NCI-H1092 treated with DMSO at 0.1 percent for 48 hours (cell line): ENCODE data around the gene SPTBN4.
"Not testable (repeated sequence)": the region's sequence is repeated elsewhere in the genome, so short reads cannot be mapped to it uniquely, and the experiment has no call there.

Source experiments
- DNase-seq: peaks from one replicate; lab custom pipeline; 2025; lab: John Stamatoyannopoulos, UW

SPTBN4 gene

DNA sequence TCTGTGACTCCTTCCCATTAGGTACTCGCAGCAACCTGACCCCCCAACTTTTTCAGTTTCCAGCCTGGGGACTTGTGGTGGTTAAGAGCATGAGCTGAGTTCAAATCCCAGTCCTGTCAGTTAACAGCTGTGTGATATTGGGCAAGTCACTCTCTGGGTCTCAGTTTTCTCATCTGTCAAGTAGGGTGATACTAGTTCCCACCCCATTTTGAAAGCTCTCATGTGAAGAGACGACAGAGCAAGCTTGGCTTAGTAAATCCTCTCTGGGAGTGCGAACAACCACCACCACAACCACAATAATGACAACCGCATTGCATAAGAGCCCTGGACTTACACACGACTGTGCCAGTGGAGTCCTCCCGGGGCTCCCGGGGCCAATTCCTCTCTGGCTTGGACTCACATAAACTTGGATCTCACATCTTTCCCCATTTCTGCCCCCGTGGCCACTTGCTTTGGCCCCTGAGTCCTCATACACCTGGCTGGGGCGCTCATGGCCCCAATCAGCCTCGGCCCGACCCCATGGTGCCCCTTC is 1.7 kb upstream of the SPTBN4 start:
- no peak for DNase-seq

DNA sequence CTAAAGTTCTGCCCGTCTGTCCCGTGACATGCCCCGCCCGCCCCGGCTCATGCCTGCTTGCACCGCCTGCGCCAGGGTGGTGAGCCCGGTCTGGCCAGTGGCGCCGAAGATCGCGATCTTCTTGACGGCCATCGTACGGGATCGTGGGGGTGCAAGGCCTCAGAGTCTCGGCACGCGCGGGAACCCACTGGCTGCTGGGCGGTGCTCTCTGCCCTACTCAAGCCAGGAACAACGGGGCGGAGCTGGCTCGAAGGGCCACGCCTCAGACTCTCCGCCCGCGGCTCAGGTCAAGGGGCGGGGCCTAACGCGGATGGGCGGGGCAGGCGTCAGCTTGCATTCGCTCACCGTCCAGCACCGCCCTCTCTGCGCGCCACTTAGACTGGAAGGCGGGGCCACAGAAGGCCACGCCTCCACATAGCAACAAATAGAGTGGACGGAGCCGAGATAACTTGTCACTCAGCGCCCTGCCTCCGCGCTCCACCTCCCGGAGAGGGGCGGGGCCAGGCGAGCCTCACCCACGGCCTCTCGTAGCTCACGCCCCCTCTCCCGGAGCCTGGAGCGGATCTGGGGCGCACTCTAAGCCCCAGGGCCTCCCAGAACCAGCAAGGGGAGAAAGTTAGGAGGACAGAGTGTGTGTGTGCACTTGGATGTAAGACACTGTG is 1.1 kb upstream of the SPTBN4 start, which contains the start of gene BLVRB:
Gene BLVRB (minus strand): TSS at position 189 of the 662 bp plus-strand sequence. CDS start 57 bp downstream, at position 132.
- peak; percentile 82 for DNase-seq

DNA sequence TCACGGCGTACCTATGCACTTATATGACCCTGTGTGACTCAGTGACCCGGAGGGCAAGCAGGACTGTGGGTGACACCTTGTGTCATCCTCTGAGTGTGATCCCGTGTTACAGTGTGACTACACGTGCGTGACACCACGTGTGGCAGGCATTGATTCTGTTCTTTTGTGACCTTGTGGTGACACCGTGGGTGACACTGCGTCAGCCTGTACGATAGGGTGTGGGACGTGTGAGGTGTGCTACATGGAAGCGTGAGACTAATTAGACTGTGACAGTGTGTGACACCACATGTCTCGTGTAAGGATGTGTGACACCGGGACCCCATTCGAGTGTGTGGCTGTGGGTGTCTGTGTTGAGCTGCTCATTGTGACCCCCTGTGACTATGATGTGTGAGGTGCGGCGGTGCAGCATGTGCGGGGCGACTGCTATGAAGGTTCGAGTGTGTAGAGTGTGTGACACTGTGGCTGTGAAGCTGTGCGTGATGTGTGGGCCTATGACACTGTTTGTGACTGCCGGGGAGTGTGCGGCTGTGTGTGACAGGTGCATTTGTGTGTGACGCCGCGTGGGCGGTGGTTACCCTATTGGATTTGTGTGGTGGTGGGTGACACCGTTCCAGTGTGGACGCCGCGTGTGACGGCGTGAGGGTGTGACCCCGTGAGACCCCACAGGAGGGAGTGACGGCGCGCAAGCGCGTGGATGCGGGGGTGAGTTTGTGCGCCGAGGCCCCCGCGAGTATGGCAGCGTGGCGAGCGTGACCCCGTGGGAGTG is 399 bp upstream of the SPTBN4 start:
- no peak for DNase-seq

DNA sequence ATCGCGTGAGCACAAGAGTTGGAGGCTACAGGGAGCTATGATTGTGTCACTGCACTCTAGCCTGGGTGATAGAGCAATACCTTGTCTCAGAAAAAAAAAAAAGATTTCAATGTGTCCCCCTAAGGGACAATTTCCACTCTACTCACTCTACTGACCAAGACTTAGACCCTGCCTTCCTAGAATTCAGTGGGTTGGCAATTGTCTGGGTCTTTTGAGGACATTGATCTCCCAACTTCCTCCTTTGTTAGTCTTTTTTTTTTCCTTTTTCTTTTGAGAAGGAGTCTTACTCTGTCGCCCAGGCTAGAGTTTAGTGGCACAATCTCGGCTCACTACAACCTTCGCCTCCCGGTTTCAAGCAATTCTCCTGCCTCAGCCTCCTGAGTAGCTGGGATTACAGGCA is 2.2 kb downstream of the SPTBN4 start:
- no peak for DNase-seq

DNA sequence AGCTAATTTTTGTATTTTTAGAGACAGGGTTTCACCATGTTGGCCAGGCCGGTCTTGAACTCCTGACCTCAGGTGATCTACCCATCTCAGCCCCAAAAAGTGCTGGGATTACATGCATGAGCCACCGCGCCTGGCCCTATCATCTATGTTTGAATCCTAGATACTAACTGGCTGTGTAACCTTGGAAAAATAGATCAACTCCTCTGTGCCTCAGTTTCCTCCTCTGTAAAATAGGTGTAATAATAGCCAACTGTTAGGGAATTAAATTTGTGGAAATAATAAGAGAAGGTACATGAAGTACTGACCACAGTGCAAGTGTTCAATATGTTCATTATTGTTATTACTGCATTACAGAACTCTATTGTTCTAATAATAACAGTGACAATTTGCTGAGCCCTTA is 4.3 kb downstream of the SPTBN4 start:
- DNase-seq, result no peak

DNA sequence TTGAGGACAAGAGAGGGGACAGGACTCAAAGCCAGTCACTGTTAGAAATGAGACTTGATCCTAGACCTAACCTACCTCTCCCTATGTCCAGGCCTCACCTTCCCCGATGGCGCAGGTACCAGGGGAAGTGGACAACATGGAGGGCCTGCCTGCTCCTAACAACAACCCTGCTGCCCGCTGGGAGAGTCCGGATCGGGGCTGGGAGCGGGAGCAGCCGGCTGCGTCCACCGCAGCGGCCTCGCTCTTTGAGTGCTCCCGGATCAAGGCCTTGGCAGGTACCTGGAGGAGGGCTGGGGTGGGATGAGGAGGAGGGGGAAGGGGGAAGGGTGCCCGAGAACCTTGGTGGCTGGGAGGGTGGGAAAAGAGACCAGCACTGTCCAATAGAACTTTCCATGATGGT is 5.7 kb downstream of the SPTBN4 start:
- no peak for DNase-seq

DNA sequence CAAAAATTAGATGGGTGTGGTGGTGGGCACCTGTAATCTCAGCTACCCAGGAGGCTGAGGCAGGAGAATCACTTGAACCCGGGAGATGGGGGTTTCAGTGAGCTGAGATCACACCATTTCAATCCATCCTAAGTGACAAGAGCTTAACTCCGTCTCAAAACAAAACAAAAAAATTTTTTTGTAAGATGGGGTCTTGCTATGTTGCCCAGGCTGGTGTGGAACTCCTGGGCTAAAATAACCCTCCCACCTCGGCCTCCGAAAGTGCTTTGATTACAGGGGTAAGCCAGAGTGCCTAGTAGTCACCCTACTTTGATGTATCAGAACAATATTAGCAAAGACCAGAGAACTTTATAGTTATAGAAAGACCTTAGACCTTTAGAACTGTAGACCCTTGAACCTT is 7.9 kb downstream of the SPTBN4 start:
- no peak for DNase-seq

DNA sequence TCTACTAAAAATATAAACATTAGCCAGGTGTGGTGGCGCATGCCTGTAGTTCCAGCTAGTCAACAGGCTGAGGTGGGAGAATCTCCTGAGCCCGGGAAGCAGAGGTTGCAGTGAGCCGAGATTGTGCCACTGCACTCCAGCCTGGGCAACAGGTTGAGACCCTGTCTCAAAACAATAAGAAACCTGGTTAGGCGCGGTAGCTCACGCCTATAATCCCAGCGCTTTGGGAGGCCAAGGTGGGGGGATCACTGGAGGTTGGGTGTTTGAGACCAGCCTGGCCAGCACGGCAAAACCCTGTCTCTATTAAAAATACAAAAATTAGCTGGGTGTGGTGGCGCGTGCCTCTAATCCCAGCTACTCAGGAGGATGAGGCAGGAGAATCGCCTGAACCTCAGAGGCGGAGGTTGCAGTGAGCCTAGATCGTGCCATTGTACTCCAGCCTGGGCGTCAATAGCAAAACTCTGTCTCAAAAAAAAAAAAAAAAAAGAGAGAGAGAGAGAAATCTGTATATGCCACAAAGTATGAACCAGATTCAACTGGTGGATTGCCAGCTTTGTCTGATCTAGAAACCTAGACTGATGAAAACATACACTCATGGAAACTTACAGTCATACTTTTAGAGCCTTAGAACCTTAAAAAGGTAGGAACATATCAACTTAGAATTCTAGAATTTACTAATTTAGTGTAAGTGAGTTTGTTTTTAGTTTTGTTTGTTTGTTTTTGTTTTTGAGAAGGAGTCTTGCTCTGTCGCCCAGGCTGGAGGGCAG is 9.3 kb downstream of the SPTBN4 start:
- DNase-seq, result not testable (repeated sequence)

DNA sequence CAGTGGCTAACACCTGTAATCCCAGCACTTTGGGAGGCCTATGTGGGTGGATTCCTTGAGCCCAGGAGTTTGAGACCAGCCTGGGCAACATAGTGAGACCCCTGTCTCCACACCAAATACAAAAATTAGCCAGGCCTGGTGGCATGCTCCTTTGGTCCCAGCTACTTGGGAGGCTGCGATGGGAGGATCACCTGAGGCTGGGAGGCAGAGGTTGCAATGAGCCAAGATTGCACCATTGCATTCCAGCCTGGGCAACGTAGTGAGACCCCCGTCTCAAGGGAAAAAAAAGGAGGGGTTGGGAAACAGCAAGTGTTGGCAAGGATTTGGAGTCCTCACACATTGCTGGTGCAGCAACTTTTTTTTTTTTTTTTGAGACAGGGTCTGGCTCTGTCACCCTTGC is 19.2 kb downstream of the SPTBN4 start:
- DNase-seq, result no peak

DNA sequence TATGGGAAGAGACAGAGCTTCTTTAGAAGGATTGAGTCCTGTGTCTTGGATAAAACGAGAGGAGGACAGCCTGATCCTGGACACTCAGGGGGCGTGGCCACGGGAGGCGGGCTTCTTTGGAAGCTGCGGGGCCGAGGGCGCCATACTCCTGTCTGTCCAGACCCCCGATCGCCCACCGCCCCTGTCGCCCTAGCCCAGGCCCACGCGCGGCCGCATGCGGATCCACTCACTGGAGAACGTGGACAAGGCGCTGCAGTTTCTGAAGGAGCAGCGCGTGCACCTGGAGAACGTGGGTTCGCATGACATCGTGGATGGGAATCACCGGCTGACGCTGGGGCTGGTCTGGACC is 23.1 kb downstream of the SPTBN4 start:
- no peak for DNase-seq

DNA sequence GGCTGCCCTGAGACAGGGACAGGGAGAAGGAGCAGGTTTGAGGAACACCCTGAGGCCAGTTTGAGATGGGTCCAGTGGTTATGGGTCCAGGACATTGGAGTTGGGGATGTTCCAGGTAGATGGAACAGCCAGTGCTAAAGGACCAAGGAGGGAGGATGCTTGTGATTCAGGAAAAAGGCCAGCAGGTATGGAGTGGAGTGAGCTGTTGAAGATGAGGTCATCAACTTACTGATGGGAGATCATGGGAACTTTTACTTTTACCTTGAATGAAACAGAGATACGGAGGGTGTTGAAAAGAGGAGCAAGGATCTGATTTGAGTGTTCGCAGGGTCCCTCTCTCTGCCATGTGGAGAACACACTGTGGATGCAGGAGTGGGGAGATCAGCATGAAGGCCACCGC is 25.5 kb downstream of the SPTBN4 start:
- DNase-seq, result no peak

DNA sequence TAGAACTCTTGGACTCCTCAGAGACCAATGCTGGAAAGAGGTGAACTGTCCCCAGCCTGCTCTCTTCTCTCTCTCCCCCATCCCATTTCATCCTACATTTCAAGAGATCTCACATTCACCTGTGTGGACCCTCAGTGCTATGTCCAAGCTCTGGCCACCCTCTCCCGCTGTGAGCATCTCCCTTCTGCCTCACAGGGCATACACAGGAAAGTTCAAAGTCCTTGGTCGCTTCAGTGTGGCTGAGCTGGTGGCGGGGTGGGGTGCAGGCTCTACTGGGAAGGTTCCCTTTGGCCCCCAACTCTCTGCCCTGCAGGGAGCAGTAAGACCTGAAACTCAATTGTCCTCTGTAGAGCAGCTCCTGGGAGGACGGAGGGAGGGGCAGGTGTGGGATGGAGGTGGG is 27.0 kb downstream of the SPTBN4 start:
- no peak for DNase-seq

DNA sequence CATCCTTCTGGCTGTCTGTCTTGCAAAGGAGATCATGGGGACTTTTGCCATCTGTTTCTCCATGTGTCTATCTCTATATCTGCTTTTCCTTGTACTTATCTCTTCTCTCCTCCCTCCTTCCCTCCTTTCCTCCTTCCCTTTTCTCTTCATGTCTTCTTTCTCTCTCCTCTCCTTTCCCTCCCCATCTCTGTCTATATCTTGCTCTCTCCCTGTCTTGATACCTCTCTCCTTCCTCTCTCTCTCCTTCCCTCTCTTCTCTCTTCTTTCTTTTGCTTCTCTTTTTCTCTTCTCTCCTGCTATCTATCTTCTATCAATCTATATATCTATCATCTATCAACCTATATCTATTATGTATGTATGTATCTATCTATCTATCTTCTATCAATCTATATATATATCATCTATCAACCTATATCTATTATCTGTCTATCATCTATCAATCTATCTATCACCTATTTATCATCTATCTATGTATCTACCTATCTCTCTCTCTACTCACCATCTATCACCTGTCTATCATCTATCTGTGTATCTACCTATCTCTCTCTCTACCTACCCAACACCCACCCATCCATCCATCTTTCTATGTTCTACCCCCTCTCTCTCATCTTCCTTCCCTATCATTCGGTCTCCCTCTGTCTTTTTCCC is 27.5 kb downstream of the SPTBN4 start:
- DNase-seq, result no peak

DNA sequence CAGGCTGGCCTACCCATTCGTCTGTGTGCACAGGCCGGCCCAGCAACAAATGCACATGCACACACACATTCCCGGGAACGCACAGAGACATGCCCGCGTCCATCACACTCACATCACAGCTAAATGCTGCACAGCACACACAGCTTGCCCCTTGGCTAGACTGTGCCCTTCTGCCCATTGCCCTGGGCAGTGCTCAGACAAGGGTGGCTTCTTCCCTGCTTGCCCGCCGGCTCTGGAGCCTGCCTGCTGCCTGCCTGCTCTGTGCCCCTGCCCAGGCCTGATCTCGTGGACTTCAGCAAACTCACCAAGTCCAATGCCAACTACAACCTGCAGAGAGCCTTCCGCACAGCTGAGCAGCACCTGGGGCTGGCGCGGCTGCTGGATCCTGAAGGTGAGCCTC is 30.4 kb downstream of the SPTBN4 start:
- no peak for DNase-seq

DNA sequence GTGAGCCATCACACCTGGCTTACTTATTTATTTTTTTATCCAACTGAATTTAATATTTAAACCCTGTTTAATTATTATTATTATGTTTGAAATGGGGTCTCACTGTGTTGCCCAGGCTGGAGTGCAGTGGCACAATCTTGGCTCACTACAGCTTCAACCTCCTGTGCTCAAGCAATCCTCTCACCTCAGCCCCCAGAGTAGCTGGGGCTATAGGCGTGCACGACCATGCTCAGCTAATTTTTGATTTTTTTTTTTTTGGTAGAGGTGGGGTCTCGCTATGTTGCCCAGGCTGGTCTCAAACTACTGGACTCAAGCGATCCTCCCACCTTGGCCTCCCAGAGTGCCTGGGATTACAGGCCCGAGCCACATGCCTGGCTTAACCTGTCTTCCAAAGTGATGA is 32.5 kb downstream of the SPTBN4 start:
- DNase-seq, result no peak

DNA sequence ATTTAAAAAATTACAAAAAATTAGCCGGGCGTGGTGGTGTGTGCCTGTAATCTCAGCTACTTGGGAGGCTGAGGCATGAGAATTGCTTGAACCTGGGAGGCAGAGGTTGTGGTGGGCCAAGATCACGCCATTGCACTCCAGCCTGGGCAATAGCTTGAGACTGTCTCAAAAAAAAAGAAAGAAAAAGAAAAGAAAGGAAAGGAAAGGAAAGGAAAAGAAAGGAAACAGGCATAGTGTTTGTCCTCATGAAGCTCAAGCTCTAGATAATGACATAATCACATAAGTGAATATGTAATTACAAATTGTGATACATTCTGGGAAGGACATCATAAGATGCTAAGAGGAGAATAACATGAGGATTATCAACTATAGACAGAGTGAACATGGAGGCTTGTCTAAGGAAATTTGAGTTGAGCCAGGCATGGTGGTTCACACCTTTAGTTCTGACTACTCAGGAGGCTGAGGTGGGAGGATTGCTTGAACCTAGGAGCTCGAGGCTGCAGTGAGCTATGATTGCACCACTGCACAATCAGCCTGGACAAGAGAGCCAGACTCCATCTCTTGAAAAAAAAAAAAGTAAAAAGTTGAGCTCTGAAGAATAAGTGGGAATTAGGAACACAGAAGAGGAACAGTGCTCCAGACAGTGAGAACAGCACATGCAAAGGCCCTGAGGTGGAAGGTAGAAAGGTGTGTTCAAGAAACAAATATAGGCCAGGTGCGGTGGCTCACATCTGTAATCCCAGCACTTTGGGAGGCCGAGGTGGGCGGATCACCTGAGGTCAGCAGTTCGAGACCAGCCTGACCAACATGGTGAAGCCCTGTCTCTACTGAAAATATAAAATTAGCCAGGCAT is 34.1 kb downstream of the SPTBN4 start:
- DNase-seq, result not testable (repeated sequence)

DNA sequence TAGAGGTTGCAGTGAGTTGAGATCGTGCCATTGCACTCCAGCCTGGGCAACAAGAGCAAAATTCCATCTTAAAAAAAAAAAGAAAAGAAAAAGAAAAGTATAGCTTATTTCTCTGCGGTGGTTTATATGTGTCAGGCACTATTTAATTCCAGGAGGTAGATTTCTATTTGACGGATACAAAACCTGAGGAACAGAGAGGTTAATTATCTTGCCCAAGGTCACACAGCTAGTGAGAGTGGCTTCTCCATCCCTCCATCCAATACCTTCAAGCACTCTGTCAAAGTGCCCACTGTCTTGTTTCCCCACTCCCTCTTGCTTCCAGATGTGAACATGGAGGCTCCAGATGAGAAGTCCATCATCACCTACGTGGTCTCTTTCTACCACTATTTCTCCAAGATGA is 34.8 kb downstream of the SPTBN4 start:
- DNase-seq, result no peak

DNA sequence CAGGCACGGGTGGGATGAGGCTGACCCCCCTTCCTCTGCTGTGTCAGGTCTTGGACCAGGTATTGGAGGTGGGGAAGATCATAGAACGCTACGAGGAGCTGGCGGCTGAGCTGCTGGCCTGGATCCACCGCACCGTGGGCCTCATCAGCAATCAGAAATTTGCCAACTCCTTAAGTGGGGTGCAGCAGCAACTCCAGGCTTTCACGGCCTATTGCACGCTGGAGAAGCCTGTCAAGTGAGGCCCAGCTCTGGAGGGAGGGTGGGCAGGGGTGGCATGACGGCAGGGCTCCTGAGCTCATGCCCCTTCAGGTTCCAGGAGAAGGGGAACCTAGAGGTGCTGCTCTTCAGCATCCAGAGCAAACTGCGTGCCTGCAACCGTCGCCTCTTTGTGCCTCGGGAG is 35.3 kb downstream of the SPTBN4 start:
- DNase-seq, result no peak

DNA sequence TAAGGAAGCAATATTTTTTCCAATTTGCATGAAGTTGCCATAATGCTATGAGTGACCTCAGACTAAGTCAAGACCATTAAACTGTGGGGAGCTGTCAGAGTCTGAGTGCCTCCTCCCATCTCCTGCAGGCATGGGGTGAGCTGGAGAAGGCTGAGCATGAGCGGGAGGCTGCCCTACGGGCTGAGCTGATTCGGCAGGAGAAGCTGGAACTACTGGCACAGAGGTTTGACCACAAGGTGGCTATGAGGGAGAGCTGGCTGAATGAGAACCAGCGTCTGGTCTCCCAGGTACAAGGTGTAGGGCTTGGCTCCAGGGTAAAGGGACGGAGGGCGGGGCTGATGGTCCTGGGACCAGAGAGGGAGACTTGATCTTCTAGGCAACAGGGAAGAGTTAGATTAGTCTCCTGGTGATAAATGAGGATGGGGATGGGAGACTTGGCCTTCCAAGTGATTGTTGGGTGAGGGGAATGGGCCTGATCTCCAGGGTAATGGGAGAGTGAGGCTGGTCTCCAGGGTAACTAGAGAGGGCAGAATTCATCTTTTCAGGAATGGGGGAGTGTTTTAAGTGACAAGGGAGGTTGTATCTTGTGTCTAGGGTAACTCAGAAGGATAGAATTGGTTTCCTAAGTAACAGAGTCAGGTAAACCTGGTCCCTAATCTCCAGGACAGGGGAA is 36.0 kb downstream of the SPTBN4 start:
- no peak for DNase-seq

DNA sequence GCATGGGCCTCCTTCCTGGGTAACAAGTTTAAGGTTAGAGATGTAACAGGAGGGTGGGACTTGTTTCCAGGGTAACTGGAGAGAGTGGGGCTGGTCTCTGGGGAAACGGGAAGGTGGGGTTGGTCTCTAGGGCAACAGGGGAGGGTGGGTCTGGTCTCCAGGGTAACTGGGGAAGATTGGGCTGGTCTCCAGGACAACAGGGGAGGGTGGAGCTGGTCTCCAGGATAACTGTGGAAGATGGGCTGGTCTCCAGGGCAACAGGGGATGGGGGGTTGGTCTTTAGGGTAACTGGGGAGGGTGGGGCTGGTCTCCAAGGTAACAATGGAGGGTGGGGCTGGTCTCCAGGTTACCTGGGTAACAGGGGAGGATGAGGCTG is 36.5 kb downstream of the SPTBN4 start:
- no peak for DNase-seq

DNA sequence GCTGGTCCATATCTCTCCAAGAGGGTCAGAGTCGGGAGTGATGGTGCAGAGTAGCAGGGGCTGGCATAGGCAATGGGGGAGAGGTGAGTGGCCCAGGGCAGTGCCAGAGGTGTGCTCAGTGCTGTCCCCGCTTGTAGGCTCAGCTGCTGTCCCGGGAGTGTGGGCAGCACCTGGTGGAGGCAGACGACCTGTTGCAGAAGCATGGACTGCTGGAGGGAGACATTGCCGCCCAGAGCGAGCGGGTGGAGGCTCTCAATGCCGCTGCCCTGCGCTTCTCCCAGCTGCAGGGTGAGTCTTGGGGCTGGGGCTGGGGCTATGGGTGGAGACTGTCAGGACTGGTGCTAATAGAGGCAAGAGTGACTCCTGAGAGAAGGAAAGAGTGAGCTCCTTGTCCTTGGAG is 39.3 kb downstream of the SPTBN4 start:
- no peak for DNase-seq
